HL-60 (cell line): ENCODE results near the gene PRRT1.

Experiments
- DNase-seq, 2 experiments: peaks; one replicate each; pipeline ENCODE4 v3.0.0-alpha.2; 2010 to 2020; ENCODE audit warnings: low read depth in 1 of 2, low spot score in 1 of 2
- H3K27ac ChIP-seq: fragments of 250-450 bp; sonication (Bioruptor Pico); replicated peaks from 2 replicates; pipeline ENCODE4 v1.5.1; 2020; ENCODE audit warnings: mild to moderate bottlenecking, moderate library complexity
- H3K27me3 ChIP-seq: fragments of 250-450 bp; sonication (Bioruptor Pico); 2 replicates; pipeline ENCODE4 v1.5.1; 2021; ENCODE audit warnings: mild to moderate bottlenecking, moderate library complexity; ENCODE audit not compliant: insufficient read depth, poor library complexity, severe bottlenecking
- H3K4me3 ChIP-seq: replicated peaks from 2 replicates; pipeline ENCODE4 v1.5.1; 2011; ENCODE audit warnings: mild to moderate bottlenecking, control low read depth, low read length; ENCODE audit not compliant: insufficient read depth
- CTCF ChIP-seq: IDR thresholded peaks from one replicate; pipeline ENCODE4 v1.5.1; 2011; ENCODE audit warnings: low read length, control low read depth, inconsistent platforms; ENCODE audit not compliant: insufficient read depth
- GABPA ChIP-seq: IDR thresholded peaks from 2 replicates; pipeline ENCODE4 v1.6.1; 2012; ENCODE audit warnings: low read depth
- POLR2AphosphoS5 ChIP-seq: IDR thresholded peaks from 2 replicates; pipeline ENCODE4 v1.6.1; 2012; ENCODE audit warnings: low read depth
- REST ChIP-seq: IDR thresholded peaks from 2 replicates; pipeline ENCODE4 v1.6.1; 2012; ENCODE audit warnings: low read depth; ENCODE audit not compliant: insufficient replicate concordance
- SPI1 ChIP-seq: IDR thresholded peaks from 2 replicates; pipeline ENCODE4 v1.6.1; 2012; ENCODE audit warnings: low read depth, mild to moderate bottlenecking, borderline replicate concordance

The PRRT1 gene

GRCh38 chr6:32118782-32119628 lies 32.7 kb downstream of the PRRT1 start:
- Histone ChIP-seq H3K4me3 (no peak overlapping the region), H3K27ac (no peak overlapping the region), H3K27me3 (no peaks in the 10 kb centered on the region)
- peak in 1 of 2 experiments; percentile 78 for DNase-seq
- TF ChIP-seq CTCF (peak; percentile 87), POLR2AphosphoS5 (peak; percentile 43; the same call in 1 of the 2 replicates), GABPA (no peak)

- TF ChIP-seq POLR2AphosphoS5 (no peak), CTCF (no peak), GABPA (no peak), SPI1 (no peak), REST (no peak)
- Histone ChIP-seq H3K4me3 (no peak overlapping the region), H3K27ac (no peak overlapping the region), H3K27me3 (no peaks in the 10 kb centered on the region)
- DNase-seq: no peak
Observed at GRCh38 chr6:32117461-32117860, 34.3 kb downstream of the PRRT1 start.

- TF ChIP-seq CTCF (peak; percentile 8), POLR2AphosphoS5 (no peak), GABPA (no peak), REST (no peak)
- Histone ChIP-seq H3K27ac (no peak overlapping the region), H3K27me3 (no peaks in the 10 kb centered on the region), H3K4me3 (no peak overlapping the region)
- no peak for DNase-seq
Observed at GRCh38 chr6:32116674-32117073, 35.1 kb downstream of the PRRT1 start.

- no peaks in the 10 kb centered on the region for H3K27me3 ChIP-seq
- no peak overlapping the region for H3K27ac ChIP-seq
- no peak for TF ChIP-seq GABPA
- TF ChIP-seq SPI1: no peak
- TF ChIP-seq CTCF: no peak
- TF ChIP-seq POLR2AphosphoS5: no peak
- TF ChIP-seq REST: no peak
- H3K4me3 ChIP-seq: no peak overlapping the region
- no peak for DNase-seq
Observed at GRCh38 chr6:32115623-32116022, 36.1 kb downstream of the PRRT1 start.
